ENCODE measurements around the gene IQUB. TPM values are rescaled to one million over a fixed set of nuclear protein-coding genes. Genes with fewer than 3 reads are reported as not detected.
A peak's percentile ranks its signal among the peaks of the same experiment; 100 is the strongest.
"Not testable (repeated sequence)": the region's sequence is repeated elsewhere in the genome, so short reads cannot be mapped to it uniquely, and the experiment has no call there.

Gene IQUB
- total RNA-seq, 1 donor from 2014 or later = 0.37 TPM

GRCh38 chr7:123533553-123533917, 860 bp downstream of the IQUB start:
- Mint-ChIP-seq H3K9me3 (ENCODE audit: low read depth) (no peaks in the 10 kb centered on the region), H3K36me3 (ENCODE audit: low read depth) (no peaks in the 10 kb centered on the region), H3K27me3 (ENCODE audit: low read depth) (peaks cover 4% of the 10 kb centered on the region), H3K27ac (ENCODE audit: unreplicated experiment) (no peak overlapping the region), H3K4me3 (ENCODE audit: unreplicated experiment) (peak overlapping the region; percentile 91), H3K4me1 (ENCODE audit: low read depth) (peaks cover 25% of the 10 kb centered on the region)
- no peak for DNase-seq (ENCODE audit: low spot score)
- TF ChIP-seq CTCF (IDR thresholded peaks at IDR 0.05) = no peak

- not testable (repeated sequence) for DNase-seq (ENCODE audit: low spot score); H3K27ac Mint-ChIP-seq (ENCODE audit: unreplicated experiment); H3K27me3 Mint-ChIP-seq (ENCODE audit: low read depth); H3K36me3 Mint-ChIP-seq (ENCODE audit: low read depth); H3K9me3 Mint-ChIP-seq (ENCODE audit: low read depth)
- peak overlapping the region; percentile 43 for H3K4me3 Mint-ChIP-seq (ENCODE audit: unreplicated experiment)
- H3K4me1 Mint-ChIP-seq (ENCODE audit: low read depth) = peaks cover 22% of the 10 kb centered on the region
Observed at GRCh38 chr7:123532788-123533552, 1.4 kb downstream of the IQUB start.

GRCh38 chr7:123532343-123532742, 2.1 kb downstream of the IQUB start:
- H3K27me3 Mint-ChIP-seq (ENCODE audit: low read depth); DNase-seq (ENCODE audit: low spot score); H3K27ac Mint-ChIP-seq (ENCODE audit: unreplicated experiment); H3K36me3 Mint-ChIP-seq (ENCODE audit: low read depth); H3K9me3 Mint-ChIP-seq (ENCODE audit: low read depth): not testable (repeated sequence)
- Mint-ChIP-seq H3K4me3 (ENCODE audit: unreplicated experiment) (peak overlapping the region; percentile 43), H3K4me1 (ENCODE audit: low read depth) (peaks cover 21% of the 10 kb centered on the region)

GRCh38 chr7:123530035-123530591, 4.3 kb downstream of the IQUB start:
- not testable (repeated sequence) for DNase-seq (ENCODE audit: low spot score); H3K4me3 Mint-ChIP-seq (ENCODE audit: unreplicated experiment); H3K36me3 Mint-ChIP-seq (ENCODE audit: low read depth); H3K9me3 Mint-ChIP-seq (ENCODE audit: low read depth); H3K27me3 Mint-ChIP-seq (ENCODE audit: low read depth); H3K27ac Mint-ChIP-seq (ENCODE audit: unreplicated experiment)
- H3K4me1 Mint-ChIP-seq (ENCODE audit: low read depth) = peaks cover 19% of the 10 kb centered on the region

GRCh38 chr7:123528265-123528664, 6.1 kb downstream of the IQUB start:
- no peak for DNase-seq (ENCODE audit: low spot score)
- H3K4me1 Mint-ChIP-seq (ENCODE audit: low read depth) = peaks cover 10% of the 10 kb centered on the region
- H3K27me3 Mint-ChIP-seq (ENCODE audit: low read depth) = peaks cover 4% of the 10 kb centered on the region
- H3K9me3 Mint-ChIP-seq (ENCODE audit: low read depth) = no peaks in the 10 kb centered on the region
- H3K27ac Mint-ChIP-seq (ENCODE audit: unreplicated experiment) = no peak overlapping the region
- no peak for TF ChIP-seq CTCF (IDR thresholded peaks at IDR 0.05)
- peak overlapping the region; percentile 72 for H3K4me3 Mint-ChIP-seq (ENCODE audit: unreplicated experiment)
- no peaks in the 10 kb centered on the region for H3K36me3 Mint-ChIP-seq (ENCODE audit: low read depth)

- H3K4me3 Mint-ChIP-seq (ENCODE audit: unreplicated experiment) = peak overlapping the region; percentile 72
- not testable (repeated sequence) for H3K27me3 Mint-ChIP-seq (ENCODE audit: low read depth); H3K36me3 Mint-ChIP-seq (ENCODE audit: low read depth); H3K27ac Mint-ChIP-seq (ENCODE audit: unreplicated experiment); H3K4me1 Mint-ChIP-seq (ENCODE audit: low read depth); H3K9me3 Mint-ChIP-seq (ENCODE audit: low read depth); DNase-seq (ENCODE audit: low spot score)
Observed at GRCh38 chr7:123527712-123528225, 6.6 kb downstream of the IQUB start.

- not testable (repeated sequence) for H3K9me3 Mint-ChIP-seq (ENCODE audit: low read depth); H3K4me1 Mint-ChIP-seq (ENCODE audit: low read depth); H3K4me3 Mint-ChIP-seq (ENCODE audit: unreplicated experiment); H3K27ac Mint-ChIP-seq (ENCODE audit: unreplicated experiment); H3K36me3 Mint-ChIP-seq (ENCODE audit: low read depth); DNase-seq (ENCODE audit: low spot score); H3K27me3 Mint-ChIP-seq (ENCODE audit: low read depth)
Observed at GRCh38 chr7:123526533-123526932, 7.9 kb downstream of the IQUB start.

All from chondrocyte (in vitro differentiated cells).